ENCODE data around the gene CDH4.

DNA sequence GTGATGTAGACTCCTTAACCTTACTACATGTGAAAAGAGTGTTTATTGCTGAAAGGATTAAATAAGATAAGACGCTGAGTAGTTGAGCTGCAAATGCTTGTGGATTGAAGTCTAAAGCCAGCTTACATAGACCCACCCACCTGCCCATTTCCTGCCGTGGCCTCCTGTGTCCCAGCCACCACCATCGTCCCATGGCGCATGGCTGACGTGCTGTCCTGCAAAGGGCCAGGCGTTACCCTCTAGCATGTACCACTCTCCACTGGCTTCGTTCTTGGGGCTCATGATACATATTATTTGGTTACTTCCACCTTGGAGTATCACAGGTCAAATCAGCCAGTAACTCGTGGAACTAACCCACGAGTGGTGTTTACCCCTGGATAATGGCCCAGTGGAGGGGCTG lies 181.8 kb downstream of the CDH4 start:
- TF ChIP-seq, protein P1, sequence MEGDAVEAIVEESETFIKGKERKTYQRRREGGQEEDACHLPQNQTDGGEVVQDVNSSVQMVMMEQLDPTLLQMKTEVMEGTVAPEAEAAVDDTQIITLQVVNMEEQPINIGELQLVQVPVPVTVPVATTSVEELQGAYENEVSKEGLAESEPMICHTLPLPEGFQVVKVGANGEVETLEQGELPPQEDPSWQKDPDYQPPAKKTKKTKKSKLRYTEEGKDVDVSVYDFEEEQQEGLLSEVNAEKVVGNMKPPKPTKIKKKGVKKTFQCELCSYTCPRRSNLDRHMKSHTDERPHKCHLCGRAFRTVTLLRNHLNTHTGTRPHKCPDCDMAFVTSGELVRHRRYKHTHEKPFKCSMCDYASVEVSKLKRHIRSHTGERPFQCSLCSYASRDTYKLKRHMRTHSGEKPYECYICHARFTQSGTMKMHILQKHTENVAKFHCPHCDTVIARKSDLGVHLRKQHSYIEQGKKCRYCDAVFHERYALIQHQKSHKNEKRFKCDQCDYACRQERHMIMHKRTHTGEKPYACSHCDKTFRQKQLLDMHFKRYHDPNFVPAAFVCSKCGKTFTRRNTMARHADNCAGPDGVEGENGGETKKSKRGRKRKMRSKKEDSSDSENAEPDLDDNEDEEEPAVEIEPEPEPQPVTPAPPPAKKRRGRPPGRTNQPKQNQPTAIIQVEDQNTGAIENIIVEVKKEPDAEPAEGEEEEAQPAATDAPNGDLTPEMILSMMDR (IDR thresholded peaks at IDR 0.05; ENCODE audit: control extremely low read depth in 1 of 3, insufficient read depth in 1 of 3, low read depth in 1 of 3, low read length in 3 of 3) = no peak
- no peak for TF ChIP-seq CEBPB (IDR thresholded peaks at IDR 0.05; ENCODE audit: low read depth, low read length)
- TF ChIP-seq EZH2 (IDR thresholded peaks at IDR 0.05; ENCODE audit: low read depth, low read length, severe bottlenecking) = no peak
- TF ChIP-seq JUND (IDR thresholded peaks at IDR 0.05; ENCODE audit: low read length) = no peak
- TF ChIP-seq, protein P2, sequence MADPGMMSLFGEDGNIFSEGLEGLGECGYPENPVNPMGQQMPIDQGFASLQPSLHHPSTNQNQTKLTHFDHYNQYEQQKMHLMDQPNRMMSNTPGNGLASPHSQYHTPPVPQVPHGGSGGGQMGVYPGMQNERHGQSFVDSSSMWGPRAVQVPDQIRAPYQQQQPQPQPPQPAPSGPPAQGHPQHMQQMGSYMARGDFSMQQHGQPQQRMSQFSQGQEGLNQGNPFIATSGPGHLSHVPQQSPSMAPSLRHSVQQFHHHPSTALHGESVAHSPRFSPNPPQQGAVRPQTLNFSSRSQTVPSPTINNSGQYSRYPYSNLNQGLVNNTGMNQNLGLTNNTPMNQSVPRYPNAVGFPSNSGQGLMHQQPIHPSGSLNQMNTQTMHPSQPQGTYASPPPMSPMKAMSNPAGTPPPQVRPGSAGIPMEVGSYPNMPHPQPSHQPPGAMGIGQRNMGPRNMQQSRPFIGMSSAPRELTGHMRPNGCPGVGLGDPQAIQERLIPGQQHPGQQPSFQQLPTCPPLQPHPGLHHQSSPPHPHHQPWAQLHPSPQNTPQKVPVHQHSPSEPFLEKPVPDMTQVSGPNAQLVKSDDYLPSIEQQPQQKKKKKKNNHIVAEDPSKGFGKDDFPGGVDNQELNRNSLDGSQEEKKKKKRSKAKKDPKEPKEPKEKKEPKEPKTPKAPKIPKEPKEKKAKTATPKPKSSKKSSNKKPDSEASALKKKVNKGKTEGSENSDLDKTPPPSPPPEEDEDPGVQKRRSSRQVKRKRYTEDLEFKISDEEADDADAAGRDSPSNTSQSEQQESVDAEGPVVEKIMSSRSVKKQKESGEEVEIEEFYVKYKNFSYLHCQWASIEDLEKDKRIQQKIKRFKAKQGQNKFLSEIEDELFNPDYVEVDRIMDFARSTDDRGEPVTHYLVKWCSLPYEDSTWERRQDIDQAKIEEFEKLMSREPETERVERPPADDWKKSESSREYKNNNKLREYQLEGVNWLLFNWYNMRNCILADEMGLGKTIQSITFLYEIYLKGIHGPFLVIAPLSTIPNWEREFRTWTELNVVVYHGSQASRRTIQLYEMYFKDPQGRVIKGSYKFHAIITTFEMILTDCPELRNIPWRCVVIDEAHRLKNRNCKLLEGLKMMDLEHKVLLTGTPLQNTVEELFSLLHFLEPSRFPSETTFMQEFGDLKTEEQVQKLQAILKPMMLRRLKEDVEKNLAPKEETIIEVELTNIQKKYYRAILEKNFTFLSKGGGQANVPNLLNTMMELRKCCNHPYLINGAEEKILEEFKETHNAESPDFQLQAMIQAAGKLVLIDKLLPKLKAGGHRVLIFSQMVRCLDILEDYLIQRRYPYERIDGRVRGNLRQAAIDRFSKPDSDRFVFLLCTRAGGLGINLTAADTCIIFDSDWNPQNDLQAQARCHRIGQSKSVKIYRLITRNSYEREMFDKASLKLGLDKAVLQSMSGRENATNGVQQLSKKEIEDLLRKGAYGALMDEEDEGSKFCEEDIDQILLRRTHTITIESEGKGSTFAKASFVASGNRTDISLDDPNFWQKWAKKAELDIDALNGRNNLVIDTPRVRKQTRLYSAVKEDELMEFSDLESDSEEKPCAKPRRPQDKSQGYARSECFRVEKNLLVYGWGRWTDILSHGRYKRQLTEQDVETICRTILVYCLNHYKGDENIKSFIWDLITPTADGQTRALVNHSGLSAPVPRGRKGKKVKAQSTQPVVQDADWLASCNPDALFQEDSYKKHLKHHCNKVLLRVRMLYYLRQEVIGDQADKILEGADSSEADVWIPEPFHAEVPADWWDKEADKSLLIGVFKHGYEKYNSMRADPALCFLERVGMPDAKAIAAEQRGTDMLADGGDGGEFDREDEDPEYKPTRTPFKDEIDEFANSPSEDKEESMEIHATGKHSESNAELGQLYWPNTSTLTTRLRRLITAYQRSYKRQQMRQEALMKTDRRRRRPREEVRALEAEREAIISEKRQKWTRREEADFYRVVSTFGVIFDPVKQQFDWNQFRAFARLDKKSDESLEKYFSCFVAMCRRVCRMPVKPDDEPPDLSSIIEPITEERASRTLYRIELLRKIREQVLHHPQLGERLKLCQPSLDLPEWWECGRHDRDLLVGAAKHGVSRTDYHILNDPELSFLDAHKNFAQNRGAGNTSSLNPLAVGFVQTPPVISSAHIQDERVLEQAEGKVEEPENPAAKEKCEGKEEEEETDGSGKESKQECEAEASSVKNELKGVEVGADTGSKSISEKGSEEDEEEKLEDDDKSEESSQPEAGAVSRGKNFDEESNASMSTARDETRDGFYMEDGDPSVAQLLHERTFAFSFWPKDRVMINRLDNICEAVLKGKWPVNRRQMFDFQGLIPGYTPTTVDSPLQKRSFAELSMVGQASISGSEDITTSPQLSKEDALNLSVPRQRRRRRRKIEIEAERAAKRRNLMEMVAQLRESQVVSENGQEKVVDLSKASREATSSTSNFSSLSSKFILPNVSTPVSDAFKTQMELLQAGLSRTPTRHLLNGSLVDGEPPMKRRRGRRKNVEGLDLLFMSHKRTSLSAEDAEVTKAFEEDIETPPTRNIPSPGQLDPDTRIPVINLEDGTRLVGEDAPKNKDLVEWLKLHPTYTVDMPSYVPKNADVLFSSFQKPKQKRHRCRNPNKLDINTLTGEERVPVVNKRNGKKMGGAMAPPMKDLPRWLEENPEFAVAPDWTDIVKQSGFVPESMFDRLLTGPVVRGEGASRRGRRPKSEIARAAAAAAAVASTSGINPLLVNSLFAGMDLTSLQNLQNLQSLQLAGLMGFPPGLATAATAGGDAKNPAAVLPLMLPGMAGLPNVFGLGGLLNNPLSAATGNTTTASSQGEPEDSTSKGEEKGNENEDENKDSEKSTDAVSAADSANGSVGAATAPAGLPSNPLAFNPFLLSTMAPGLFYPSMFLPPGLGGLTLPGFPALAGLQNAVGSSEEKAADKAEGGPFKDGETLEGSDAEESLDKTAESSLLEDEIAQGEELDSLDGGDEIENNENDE (IDR thresholded peaks at IDR 0.05; ENCODE audit: insufficient replicate concordance, low read length) = no peak
- no peak for TF ChIP-seq POLR2A (IDR thresholded peaks at IDR 0.05; ENCODE audit: control extremely low read depth in 1 of 2, low read depth in 2 of 2, low read length in 2 of 2)
- TF ChIP-seq GTF2F1 (IDR thresholded peaks at IDR 0.05; ENCODE audit: borderline replicate concordance, low read depth, low read length) = no peak
- no peak for TF ChIP-seq NRF1 (IDR thresholded peaks at IDR 0.05; ENCODE audit: low read depth, low read length)
- TF ChIP-seq TCF12 (IDR thresholded peaks at IDR 0.05; ENCODE audit: low read depth, low read length) = no peak
- no peak for TF ChIP-seq TAF1 (IDR thresholded peaks at IDR 0.05; ENCODE audit: low read depth, low read length)
- no peak for TF ChIP-seq MAFK (IDR thresholded peaks at IDR 0.05; ENCODE audit: low read depth, low read length)
- no peak for TF ChIP-seq JUN (IDR thresholded peaks at IDR 0.05; ENCODE audit: low read depth, low read length)
- TF ChIP-seq, protein P3, sequence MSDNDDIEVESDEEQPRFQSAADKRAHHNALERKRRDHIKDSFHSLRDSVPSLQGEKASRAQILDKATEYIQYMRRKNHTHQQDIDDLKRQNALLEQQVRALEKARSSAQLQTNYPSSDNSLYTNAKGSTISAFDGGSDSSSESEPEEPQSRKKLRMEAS (IDR thresholded peaks at IDR 0.05) = no peak
- no peak for TF ChIP-seq SIN3A (conservative IDR thresholded peaks at IDR 0.05 in 1 of 2, IDR thresholded peaks at IDR 0.05 in 1 of 2; ENCODE audit: low read depth in 1 of 2, low read length in 2 of 2)

Measured in H1 (cell line).